GM21723 (cell line): ENCODE data around the gene PKP1.
"Not testable (repeated sequence)": the region's sequence is repeated elsewhere in the genome, so short reads cannot be mapped to it uniquely, and the experiment has no call there.

Experiments used
- ATAC-seq: cut with Tn5 transposase; IDR thresholded peaks from one replicate; pipeline ENCODE4 v1.9.1; 2021; ENCODE audit warnings: mild to moderate bottlenecking, moderate library complexity; ENCODE audit not compliant: unreplicated experiment

Gene PKP1

GRCh38 chr1:201282931-201283829 is at the start of gene PKP1:
TSS of gene PKP1 (plus strand) at chr1:201283506. CDS start at chr1:201283703, 197 bp downstream.
- ATAC-seq, result no peak

GRCh38 chr1:201239646-201240045 is 43.7 kb upstream of the PKP1 start:
- ATAC-seq, result not testable (repeated sequence)

- ATAC-seq, result no peak
Measured at GRCh38 chr1:201240171-201240570, 43.1 kb upstream of the PKP1 start.

GRCh38 chr1:201241736-201242135 is 41.6 kb upstream of the PKP1 start:
- no peak for ATAC-seq

GRCh38 chr1:201245082-201245481 is 38.2 kb upstream of the PKP1 start:
- ATAC-seq, result no peak

- no peak for ATAC-seq
Measured at GRCh38 chr1:201248721-201249559, 34.4 kb upstream of the PKP1 start.

GRCh38 chr1:201250326-201251011 is 32.8 kb upstream of the PKP1 start:
- ATAC-seq, result no peak

GRCh38 chr1:201251411-201251810 is 31.9 kb upstream of the PKP1 start:
- no peak for ATAC-seq

- no peak for ATAC-seq
Measured at GRCh38 chr1:201251851-201252430, 31.4 kb upstream of the PKP1 start.

GRCh38 chr1:201252944-201253371 is 30.3 kb upstream of the PKP1 start:
- no peak for ATAC-seq

- no peak for ATAC-seq
Measured at GRCh38 chr1:201253411-201253810, 29.9 kb upstream of the PKP1 start.

- no peak for ATAC-seq
Measured at GRCh38 chr1:201253906-201254624, 29.2 kb upstream of the PKP1 start.

- ATAC-seq, result no peak
Measured at GRCh38 chr1:201254625-201255478, 28.5 kb upstream of the PKP1 start.

- ATAC-seq, result no peak
Measured at GRCh38 chr1:201255479-201256362, 27.6 kb upstream of the PKP1 start.

- not testable (repeated sequence) for ATAC-seq
Measured at GRCh38 chr1:201258132-201258531, 25.2 kb upstream of the PKP1 start.

- ATAC-seq, result no peak
Measured at GRCh38 chr1:201258763-201259230, 24.5 kb upstream of the PKP1 start.

- no peak for ATAC-seq
Measured at GRCh38 chr1:201259476-201260235, 23.6 kb upstream of the PKP1 start.
